Measurements from ENCODE around the gene SGPL1.

The SGPL1 gene

GRCh38 chr10:70774810-70775678 lies 40.7 kb upstream of the SGPL1 start:
- no peak for TF ChIP-seq SPI1 (IDR thresholded peaks at IDR 0.05; ENCODE audit: borderline replicate concordance, low read depth)
- no peak for TF ChIP-seq POLR2AphosphoS5 (IDR thresholded peaks at IDR 0.05; ENCODE audit: low read depth)
- TF ChIP-seq CTCF (IDR thresholded peaks at IDR 0.05; ENCODE audit: insufficient read depth, low read length): no peak
- TF ChIP-seq GABPA (IDR thresholded peaks at IDR 0.05; ENCODE audit: low read depth): no peak
- TF ChIP-seq REST (IDR thresholded peaks at IDR 0.05; ENCODE audit: insufficient replicate concordance, low read depth): no peak
- Histone ChIP-seq H3K27me3 (ENCODE audit: insufficient read depth, poor library complexity, severe bottlenecking) (no peaks in the 10 kb centered on the region), H3K4me3 (replicated peaks; ENCODE audit: insufficient read depth, low read length) (no peak overlapping the region), H3K27ac (replicated peaks) (no peak overlapping the region)
- no peak for DNase-seq (ENCODE audit: low read depth in 1 of 2, low spot score in 1 of 2)

GRCh38 chr10:70775679-70776454 lies 39.9 kb upstream of the SGPL1 start:
- Histone ChIP-seq H3K27ac (replicated peaks) (no peak overlapping the region), H3K27me3 (ENCODE audit: insufficient read depth, poor library complexity, severe bottlenecking) (no peaks in the 10 kb centered on the region), H3K4me3 (replicated peaks; ENCODE audit: insufficient read depth, low read length) (no peak overlapping the region)
- no peak for DNase-seq (ENCODE audit: low read depth in 1 of 2, low spot score in 1 of 2)
- TF ChIP-seq POLR2AphosphoS5 (IDR thresholded peaks at IDR 0.05; ENCODE audit: low read depth): no peak
- TF ChIP-seq GABPA (IDR thresholded peaks at IDR 0.05; ENCODE audit: low read depth): no peak
- no peak for TF ChIP-seq REST (IDR thresholded peaks at IDR 0.05; ENCODE audit: insufficient replicate concordance, low read depth)
- no peak for TF ChIP-seq CTCF (IDR thresholded peaks at IDR 0.05; ENCODE audit: insufficient read depth, low read length)

GRCh38 chr10:70776455-70777005 lies 39.2 kb upstream of the SGPL1 start:
- TF ChIP-seq SPI1 (IDR thresholded peaks at IDR 0.05; ENCODE audit: borderline replicate concordance, low read depth) (no peak), CTCF (IDR thresholded peaks at IDR 0.05; ENCODE audit: insufficient read depth, low read length) (no peak), GABPA (IDR thresholded peaks at IDR 0.05; ENCODE audit: low read depth) (no peak), REST (IDR thresholded peaks at IDR 0.05; ENCODE audit: insufficient replicate concordance, low read depth) (no peak), POLR2AphosphoS5 (IDR thresholded peaks at IDR 0.05; ENCODE audit: low read depth) (no peak)
- no peak for DNase-seq (ENCODE audit: low read depth in 1 of 2, low spot score in 1 of 2)
- Histone ChIP-seq H3K4me3 (replicated peaks; ENCODE audit: insufficient read depth, low read length) (no peak overlapping the region), H3K27ac (replicated peaks) (no peak overlapping the region), H3K27me3 (ENCODE audit: insufficient read depth, poor library complexity, severe bottlenecking) (no peaks in the 10 kb centered on the region)
